PC-9 (cell line): ENCODE data around the gene EDA. TPM values are rescaled to one million over a fixed set of nuclear protein-coding genes. Genes with fewer than 3 reads are reported as not detected.

Experiments
- BruUV-seq: library from RNA; stranded (reverse); fragments of 400-500 nt; replicated peaks from 2 replicates; lab custom pipeline; 2021; lab: Mats Ljungman, UMichigan
- CTCF ChIA-PET: fragments of 300-600 bp; sonication (Branson Sonifier 250); formaldehyde crosslinking; loops from one replicate; lab custom pipeline; 2022; ENCODE audit warnings: antibody characterized with exemption; lab: Charles Lee
- POLR2A ChIA-PET: fragments of 300-600 bp; sonication (Branson Sonifier 250); formaldehyde crosslinking; loops from one replicate; lab custom pipeline; 2022; ENCODE audit warnings: antibody characterized with exemption; ENCODE audit not compliant: unreplicated experiment; lab: Charles Lee
- DNase-seq, 2 experiments: peaks; one replicate each; pipeline versions ENCODE4 v3.0.0 to v3.0.0-alpha.2; 2015 to 2022; ENCODE audit warnings: mixed read lengths in 1 of 2
- H2AFZ ChIP-seq: fragments of 200-600 bp; sonication (generic); 2 replicates; pipeline ENCODE4 v1.8.1; 2017; ENCODE audit warnings: antibody characterized with exemption
- H3F3A ChIP-seq: fragments of 200-600 bp; sonication (generic); 2 replicates; pipeline ENCODE4 v1.8.1; 2017; ENCODE audit warnings: antibody characterized with exemption, mild to moderate bottlenecking, low read depth; ENCODE audit not compliant: insufficient read depth
- H3K27ac ChIP-seq: fragments of 200-600 bp; sonication (generic); 2 replicates; pipeline ENCODE4 v1.6.1; 2016; ENCODE audit warnings: mixed run types
- H3K27me3 ChIP-seq: fragments of 200-600 bp; sonication (generic); 2 replicates; pipeline ENCODE4 v1.6.1; 2016; ENCODE audit warnings: low read depth, mixed run types; ENCODE audit not compliant: insufficient read depth
- H3K36me3 ChIP-seq: fragments of 200-600 bp; sonication (generic); 2 replicates; pipeline ENCODE4 v1.6.1; 2016; ENCODE audit warnings: low read depth, mixed run types
- H3K4me1 ChIP-seq: fragments of 200-600 bp; sonication (generic); replicated peaks from 2 replicates; pipeline ENCODE4 v1.6.1; 2016; ENCODE audit warnings: mixed run types; ENCODE audit not compliant: insufficient read depth
- H3K4me2 ChIP-seq: fragments of 200-600 bp; sonication (generic); 2 replicates; pipeline ENCODE4 v1.6.1; 2017; ENCODE audit warnings: mixed run types
- H3K4me3 ChIP-seq: fragments of 200-600 bp; sonication (generic); 2 replicates; pipeline ENCODE4 v1.6.1; 2016; ENCODE audit warnings: mixed run types
- H3K79me2 ChIP-seq: fragments of 200-600 bp; sonication (generic); 2 replicates; pipeline ENCODE4 v1.6.1; 2017; ENCODE audit warnings: low read depth, mixed run types
- H3K9me2 ChIP-seq: fragments of 200-600 bp; sonication (generic); 2 replicates; pipeline ENCODE4 v1.8.1; 2017; ENCODE audit warnings: mild to moderate bottlenecking; ENCODE audit not compliant: insufficient read depth
- H3K9me3 ChIP-seq: fragments of 200-600 bp; sonication (generic); 2 replicates; pipeline ENCODE4 v1.8.1; 2016; ENCODE audit warnings: low read depth; ENCODE audit not compliant: insufficient read depth
- H4K20me1 ChIP-seq: fragments of 200-600 bp; sonication (generic); 2 replicates; pipeline ENCODE4 v1.8.1; 2017; ENCODE audit not compliant: insufficient read depth
- CTCF ChIP-seq: fragments of 200-600 bp; sonication (generic); conservative IDR thresholded peaks from 2 replicates; pipeline ENCODE4 v1.6.1; 2017; ENCODE audit warnings: mixed run types, antibody characterized with exemption, mild to moderate bottlenecking, moderate library complexity
- EZH2 ChIP-seq: fragments of 200-600 bp; sonication (generic); IDR thresholded peaks from 2 replicates; pipeline ENCODE4 v1.8.0; 2017; ENCODE audit warnings: antibody characterized with exemption, low read depth
- intact Hi-C: fragments of 100-400 bp; cut with micrococcal nuclease; formaldehyde crosslinking; loops from one replicate; pipeline ENCODE4 v1.10.0; 2022; ENCODE audit not compliant: unreplicated experiment
- total RNA-seq: library from RNA; stranded (reverse); gene quantifications from 2 replicates; pipeline ENCODE4 v1.2.3, GENCODE V29; 2021

The EDA gene
- total RNA-seq, 1 experiment from 2014 or later, result not detected

GRCh38 chrX:69746051-69746450 lies 130.1 kb downstream of the EDA start:
- no peaks in the 10 kb centered on the region for H3K9me2 ChIP-seq
- H3K36me3 ChIP-seq, result no peaks in the 10 kb centered on the region
- DNase-seq, result no peak
- H3K4me2 ChIP-seq, result no peak overlapping the region
- H3K79me2 ChIP-seq, result no peaks in the 10 kb centered on the region
- no peak overlapping the region for H3K27ac ChIP-seq
- ChIA-PET POLR2A (no interaction called here), CTCF (no interaction called here)
- no peaks in the 10 kb centered on the region for H3K4me1 ChIP-seq
- H3K4me3 ChIP-seq, result no peak overlapping the region
- no peaks in the 10 kb centered on the region for H3K27me3 ChIP-seq
- H2AFZ ChIP-seq, result no peak overlapping the region
- H3F3A ChIP-seq, result no peaks in the 10 kb centered on the region
- TF ChIP-seq EZH2 (no peak), CTCF (no peak)
- H4K20me1 ChIP-seq, result no peaks in the 10 kb centered on the region
- H3K9me3 ChIP-seq, result no peaks in the 10 kb centered on the region
- intact Hi-C loops, result no loop called here
- no TSS peak for BruUV-seq

GRCh38 chrX:69748055-69748454 lies 132.1 kb downstream of the EDA start:
- Histone ChIP-seq H3K4me1 (no peaks in the 10 kb centered on the region), H3F3A (no peaks in the 10 kb centered on the region), H2AFZ (no peak overlapping the region), H3K9me3 (no peaks in the 10 kb centered on the region), H3K36me3 (no peaks in the 10 kb centered on the region), H3K27me3 (no peaks in the 10 kb centered on the region), H3K79me2 (no peaks in the 10 kb centered on the region), H3K4me3 (no peak overlapping the region), H3K4me2 (no peak overlapping the region), H4K20me1 (no peaks in the 10 kb centered on the region), H3K27ac (no peak overlapping the region), H3K9me2 (no peaks in the 10 kb centered on the region)
- no peak for DNase-seq
- TF ChIP-seq EZH2, result no peak
- TF ChIP-seq CTCF, result no peak
- intact Hi-C loops, result no loop called here
- no TSS peak for BruUV-seq
- ChIA-PET POLR2A (no interaction called here), CTCF (no interaction called here)

DNA sequence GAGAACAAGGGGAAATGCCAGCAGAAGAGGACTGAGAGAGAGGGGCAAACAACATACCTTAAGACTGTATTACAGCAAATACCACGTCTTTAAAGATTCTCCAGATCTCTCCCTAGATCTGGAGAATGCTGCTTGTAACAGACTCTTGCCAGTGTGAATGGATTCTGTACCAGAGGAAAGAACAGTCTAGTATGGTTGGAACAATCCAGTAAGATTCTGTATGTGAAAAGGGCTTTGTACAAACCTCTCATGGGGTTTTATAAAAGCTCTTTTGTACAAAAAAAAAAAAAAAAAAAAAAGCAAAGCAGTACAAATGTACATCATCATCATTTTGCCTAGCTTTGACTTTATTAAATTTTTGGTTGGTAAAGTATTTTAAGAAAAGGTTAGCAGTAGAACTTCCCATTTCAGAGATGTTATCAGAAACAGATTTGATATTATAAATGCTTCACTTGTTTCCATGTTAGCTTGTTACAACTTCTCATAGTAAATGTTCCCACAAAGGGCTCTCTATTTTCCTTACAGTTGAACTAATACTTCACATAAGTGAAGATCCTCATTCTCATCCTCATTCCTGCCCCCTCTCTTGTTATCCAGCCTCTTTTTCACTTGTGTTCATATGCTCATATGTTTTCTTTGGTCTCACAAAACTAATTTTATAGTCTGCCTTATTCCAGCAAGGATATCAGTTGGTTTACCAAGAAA lies 144.2 kb downstream of the EDA start:
- Histone ChIP-seq H3K27me3 (no peaks in the 10 kb centered on the region), H3K4me2 (no peak overlapping the region), H4K20me1 (no peaks in the 10 kb centered on the region), H3K9me2 (no peaks in the 10 kb centered on the region), H2AFZ (no peak overlapping the region), H3K4me3 (no peak overlapping the region), H3K36me3 (no peaks in the 10 kb centered on the region), H3K79me2 (no peaks in the 10 kb centered on the region), H3K4me1 (no peaks in the 10 kb centered on the region), H3K27ac (no peak overlapping the region), H3F3A (no peaks in the 10 kb centered on the region), H3K9me3 (no peaks in the 10 kb centered on the region)
- ChIA-PET POLR2A (no interaction called here), CTCF (no interaction called here)
- intact Hi-C loops, result no loop called here
- no TSS peak for BruUV-seq
- no peak for DNase-seq
- TF ChIP-seq CTCF (no peak), EZH2 (no peak)
